ENCODE measurements around the gene BECN2. TPM values are rescaled to one million over a fixed set of nuclear protein-coding genes. Genes with fewer than 3 reads are reported as not detected.

BECN2 gene
- total RNA-seq, 4 donors from 2014 or later: not detected

- Histone ChIP-seq H3K27me3 (no peaks in the 10 kb centered on the region), H3K27ac (replicated peaks in 1 of 4) (no peak overlapping the region), H3K4me3 (no peak overlapping the region), H3K9me3 (peaks cover 0 to 5% (median 0%) of the 10 kb centered on the region in 4 donors), H3K4me1 (no peaks in the 10 kb centered on the region), H3K36me3 (no peaks in the 10 kb centered on the region)
- intact Hi-C loops (cut with DNase I): no loop called here
- TF ChIP-seq POLR2AphosphoS5 (IDR thresholded peaks at IDR 0.05) (no peak), EP300 (IDR thresholded peaks at IDR 0.05) (no peak), POLR2A (IDR thresholded peaks at IDR 0.05; ENCODE audit: low read depth) (no peak)
- TF ChIP-seq, protein P1, sequence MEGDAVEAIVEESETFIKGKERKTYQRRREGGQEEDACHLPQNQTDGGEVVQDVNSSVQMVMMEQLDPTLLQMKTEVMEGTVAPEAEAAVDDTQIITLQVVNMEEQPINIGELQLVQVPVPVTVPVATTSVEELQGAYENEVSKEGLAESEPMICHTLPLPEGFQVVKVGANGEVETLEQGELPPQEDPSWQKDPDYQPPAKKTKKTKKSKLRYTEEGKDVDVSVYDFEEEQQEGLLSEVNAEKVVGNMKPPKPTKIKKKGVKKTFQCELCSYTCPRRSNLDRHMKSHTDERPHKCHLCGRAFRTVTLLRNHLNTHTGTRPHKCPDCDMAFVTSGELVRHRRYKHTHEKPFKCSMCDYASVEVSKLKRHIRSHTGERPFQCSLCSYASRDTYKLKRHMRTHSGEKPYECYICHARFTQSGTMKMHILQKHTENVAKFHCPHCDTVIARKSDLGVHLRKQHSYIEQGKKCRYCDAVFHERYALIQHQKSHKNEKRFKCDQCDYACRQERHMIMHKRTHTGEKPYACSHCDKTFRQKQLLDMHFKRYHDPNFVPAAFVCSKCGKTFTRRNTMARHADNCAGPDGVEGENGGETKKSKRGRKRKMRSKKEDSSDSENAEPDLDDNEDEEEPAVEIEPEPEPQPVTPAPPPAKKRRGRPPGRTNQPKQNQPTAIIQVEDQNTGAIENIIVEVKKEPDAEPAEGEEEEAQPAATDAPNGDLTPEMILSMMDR (IDR thresholded peaks at IDR 0.05): no peak
- DNase-seq (ENCODE audit: extremely low spot score): no peak
- 41% methylated on average over 12 of the region's 12 CpGs for WGBS
Observed at GRCh38 chr1:241934201-241934848, 23.2 kb upstream of the BECN2 start.

DNA sequence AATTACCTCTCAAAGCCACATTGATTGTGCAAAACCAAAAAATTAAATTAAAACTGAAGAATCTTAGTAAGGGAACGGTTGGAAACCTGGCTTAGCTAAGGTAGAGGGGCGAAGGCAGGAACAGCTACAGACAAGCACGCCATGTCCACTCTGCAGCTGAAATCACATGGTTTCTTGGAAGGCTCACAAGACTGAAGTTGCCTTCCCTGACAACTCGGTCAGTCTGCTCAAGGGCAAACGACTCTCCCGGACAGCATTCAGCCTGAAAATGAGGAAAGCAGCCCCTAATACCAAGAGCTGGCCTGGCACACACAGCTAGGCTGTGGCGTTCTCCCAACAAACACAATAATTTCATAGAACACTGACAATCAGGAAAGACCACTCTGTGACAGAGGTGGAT, 22.7 kb upstream of the BECN2 start:
- 64% methylated on average over 7 of the region's 7 CpGs for WGBS
- Histone ChIP-seq H3K4me1 (no peaks in the 10 kb centered on the region), H3K9me3 (peaks cover 0 to 5% (median 0%) of the 10 kb centered on the region in 4 donors), H3K27ac (replicated peaks in 1 of 4) (no peak overlapping the region), H3K36me3 (no peaks in the 10 kb centered on the region), H3K27me3 (no peaks in the 10 kb centered on the region), H3K4me3 (no peak overlapping the region)
- intact Hi-C loops (cut with DNase I): no loop called here
- TF ChIP-seq POLR2A (IDR thresholded peaks at IDR 0.05; ENCODE audit: low read depth) (no peak), POLR2AphosphoS5 (IDR thresholded peaks at IDR 0.05) (no peak), EP300 (IDR thresholded peaks at IDR 0.05) (no peak)
- TF ChIP-seq, protein P1 (IDR thresholded peaks at IDR 0.05): no peak
- no peak for DNase-seq (ENCODE audit: extremely low spot score)

GRCh38 chr1:241939798-241940197, 17.8 kb upstream of the BECN2 start:
- Histone ChIP-seq H3K36me3 (no peaks in the 10 kb centered on the region), H3K9me3 (peaks cover 0 to 5% (median 0%) of the 10 kb centered on the region in 4 donors), H3K27me3 (no peaks in the 10 kb centered on the region), H3K4me1 (no peaks in the 10 kb centered on the region), H3K27ac (replicated peaks in 1 of 4) (no peak overlapping the region), H3K4me3 (no peak overlapping the region)
- intact Hi-C loops (cut with DNase I): no loop called here
- TF ChIP-seq, protein P1 (IDR thresholded peaks at IDR 0.05): no peak
- TF ChIP-seq EP300 (IDR thresholded peaks at IDR 0.05) (no peak), POLR2A (IDR thresholded peaks at IDR 0.05; ENCODE audit: low read depth) (no peak), POLR2AphosphoS5 (IDR thresholded peaks at IDR 0.05) (no peak)
- DNase-seq (ENCODE audit: extremely low spot score): no peak
- WGBS: 85% methylated on average over 1 of the region's 1 CpG

DNA sequence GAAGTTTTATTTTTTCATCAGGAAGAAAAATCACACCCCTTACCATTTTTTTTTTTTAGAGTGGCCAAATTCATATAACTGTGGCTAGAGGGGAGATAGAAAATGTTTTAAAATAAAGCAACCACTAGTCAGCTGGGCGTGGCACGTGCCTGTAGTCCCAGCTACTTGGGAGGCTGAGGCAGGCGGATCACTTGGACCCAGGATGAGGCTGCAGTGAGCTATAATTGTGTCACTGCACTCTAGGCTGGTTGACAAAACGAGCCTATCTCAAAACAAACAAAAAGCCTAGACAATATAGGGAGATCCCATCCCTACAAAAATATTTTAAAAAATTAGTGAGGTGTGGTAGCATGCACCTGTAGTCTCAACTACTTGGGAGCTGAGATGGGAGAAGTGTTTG, 14.8 kb upstream of the BECN2 start:
- H3K4me3 ChIP-seq: no peak overlapping the region
- no peak for DNase-seq (ENCODE audit: extremely low spot score)
- H3K27me3 ChIP-seq: no peaks in the 10 kb centered on the region
- intact Hi-C loops (cut with DNase I): no loop called here
- H3K27ac ChIP-seq (replicated peaks in 1 of 4): no peak overlapping the region
- H3K4me1 ChIP-seq: no peaks in the 10 kb centered on the region
- WGBS: 92% methylated on average over 4 of the region's 4 CpGs
- no peaks in the 10 kb centered on the region for H3K36me3 ChIP-seq
- H3K9me3 ChIP-seq: peaks cover 0 to 5% (median 0%) of the 10 kb centered on the region in 4 donors
- TF ChIP-seq POLR2AphosphoS5 (IDR thresholded peaks at IDR 0.05) (no peak), POLR2A (IDR thresholded peaks at IDR 0.05; ENCODE audit: low read depth) (no peak)
- TF ChIP-seq, protein P1 (IDR thresholded peaks at IDR 0.05): no peak

DNA sequence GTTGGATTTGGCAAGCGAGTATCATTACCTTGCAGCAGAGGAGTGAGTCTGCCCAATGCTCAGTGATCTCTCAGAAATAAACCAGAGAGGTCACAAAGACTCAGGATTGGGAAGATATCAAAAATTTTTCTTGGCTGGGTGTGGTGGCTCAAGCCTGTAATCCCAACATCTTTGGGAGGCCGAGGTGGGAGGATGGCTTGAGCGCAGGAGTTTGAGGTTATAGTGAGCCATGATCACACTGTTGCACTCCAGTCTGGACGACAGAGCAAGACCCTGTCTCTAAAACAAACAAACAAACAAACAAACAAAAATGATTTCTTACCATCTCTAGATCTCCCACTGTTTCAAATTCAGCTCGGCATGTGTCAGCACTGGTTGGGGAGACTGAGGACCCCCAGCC, 13.3 kb upstream of the BECN2 start:
- Histone ChIP-seq H3K4me3 (no peak overlapping the region), H3K4me1 (no peaks in the 10 kb centered on the region), H3K27ac (replicated peaks in 1 of 4) (no peak overlapping the region), H3K27me3 (no peaks in the 10 kb centered on the region), H3K9me3 (no peaks in the 10 kb centered on the region), H3K36me3 (no peaks in the 10 kb centered on the region)
- TF ChIP-seq POLR2A (IDR thresholded peaks at IDR 0.05; ENCODE audit: low read depth): no peak
- TF ChIP-seq POLR2AphosphoS5 (IDR thresholded peaks at IDR 0.05): no peak
- TF ChIP-seq EP300 (IDR thresholded peaks at IDR 0.05): no peak
- TF ChIP-seq, protein P1 (IDR thresholded peaks at IDR 0.05): no peak
- WGBS: 83% methylated on average over 5 of the region's 5 CpGs
- no peak for DNase-seq (ENCODE audit: extremely low spot score)
- intact Hi-C loops (cut with DNase I): no loop called here
